ENCODE measurements around the gene POLA1. TPM values are rescaled to one million over a fixed set of nuclear protein-coding genes. Genes with fewer than 3 reads are reported as not detected.
A peak's percentile ranks its signal among the peaks of the same experiment; 100 is the strongest.

POLA1 gene
- total RNA-seq, 1 donor from 2014 or later, result 76.5 TPM

GRCh38 chrX:24694825-24695224 is 1.1 kb downstream of the POLA1 start:
- Mint-ChIP-seq H3K27me3 (ENCODE audit: low read depth) (no peaks in the 10 kb centered on the region), H3K4me3 (peak overlapping the region; percentile 96), H3K36me3 (ENCODE audit: low read depth) (peaks cover 4% of the 10 kb centered on the region), H3K27ac (ENCODE audit: unreplicated experiment) (peak overlapping the region; percentile 40), H3K9me3 (no peaks in the 10 kb centered on the region), H3K4me1 (peaks cover 52% of the 10 kb centered on the region)
- no peak for TF ChIP-seq CTCF (conservative IDR thresholded peaks at IDR 0.05)
- DNase-seq (ENCODE audit: low read depth, low spot score), result no peak

- Mint-ChIP-seq H3K27ac (ENCODE audit: unreplicated experiment) (no peak overlapping the region), H3K4me3 (peak overlapping the region; percentile 68)
Observed at GRCh38 chrX:24696294-24696693, 2.6 kb downstream of the POLA1 start.

GRCh38 chrX:24702362-24703184 is 8.9 kb downstream of the POLA1 start:
- H3K4me1 Mint-ChIP-seq, result peaks cover 12% of the 10 kb centered on the region
- no peak for TF ChIP-seq CTCF (conservative IDR thresholded peaks at IDR 0.05)
- H3K27me3 Mint-ChIP-seq (ENCODE audit: low read depth), result no peaks in the 10 kb centered on the region
- H3K27ac Mint-ChIP-seq (ENCODE audit: unreplicated experiment), result no peak overlapping the region
- H3K36me3 Mint-ChIP-seq (ENCODE audit: low read depth), result peaks cover 34% of the 10 kb centered on the region
- no peak for DNase-seq (ENCODE audit: low read depth, low spot score)
- H3K9me3 Mint-ChIP-seq, result no peaks in the 10 kb centered on the region
- no peak overlapping the region for H3K4me3 Mint-ChIP-seq

More at GRCh38 chrX:24696294-24696693, 2.6 kb downstream of the POLA1 start:
- peaks cover 6% of the 10 kb centered on the region for H3K36me3 Mint-ChIP-seq (ENCODE audit: low read depth)
- H3K4me1 Mint-ChIP-seq, result peaks cover 52% of the 10 kb centered on the region
- TF ChIP-seq CTCF (conservative IDR thresholded peaks at IDR 0.05), result no peak
- H3K27me3 Mint-ChIP-seq (ENCODE audit: low read depth), result no peaks in the 10 kb centered on the region
- no peaks in the 10 kb centered on the region for H3K9me3 Mint-ChIP-seq
- DNase-seq (ENCODE audit: low read depth, low spot score), result no peak

GRCh38 chrX:24703185-24703494 is 9.4 kb downstream of the POLA1 start:
- Mint-ChIP-seq H3K27ac (ENCODE audit: unreplicated experiment) (peak overlapping the region; percentile 71), H3K36me3 (ENCODE audit: low read depth) (peaks cover 40% of the 10 kb centered on the region), H3K4me1 (peaks cover 11% of the 10 kb centered on the region), H3K27me3 (ENCODE audit: low read depth) (no peaks in the 10 kb centered on the region), H3K9me3 (no peaks in the 10 kb centered on the region), H3K4me3 (no peak overlapping the region)
- TF ChIP-seq CTCF (conservative IDR thresholded peaks at IDR 0.05), result no peak
- DNase-seq (ENCODE audit: low read depth, low spot score), result no peak

- Mint-ChIP-seq H3K9me3 (no peaks in the 10 kb centered on the region), H3K27ac (ENCODE audit: unreplicated experiment) (no peak overlapping the region), H3K4me1 (peaks cover 12% of the 10 kb centered on the region), H3K36me3 (ENCODE audit: low read depth) (peaks cover 28% of the 10 kb centered on the region), H3K4me3 (no peak overlapping the region), H3K27me3 (ENCODE audit: low read depth) (no peaks in the 10 kb centered on the region)
- no peak for TF ChIP-seq CTCF (conservative IDR thresholded peaks at IDR 0.05)
- no peak for DNase-seq (ENCODE audit: low read depth, low spot score)
Observed at GRCh38 chrX:24718771-24719170, 25.1 kb downstream of the POLA1 start.
